HepG2 (cell line): ENCODE measurements around the gene MSI2. TPM values are rescaled to one million over a fixed set of nuclear protein-coding genes. Genes with fewer than 3 reads are reported as not detected.

Source experiments
- ATAC-seq: fragments of 200-7000 bp; cut with Tn5 transposase; 3 replicates; pipeline ENCODE4 v1.9.1; 2020; ENCODE audit warnings: mild to moderate bottlenecking, moderate library complexity
- BruUV-seq: library from RNA; stranded (reverse); fragments of 400-500 nt; replicated peaks from 2 replicates; lab custom pipeline; 2021; lab: Mats Ljungman, UMichigan
- CTCF ChIA-PET: fragments of 300-600 bp; formaldehyde crosslinking; extraction: SDS; loops from one replicate; lab custom pipeline; 2021; ENCODE audit warnings: low total read pairs, inconsistent platforms, low intra/inter-chr PET ratio; lab: Yijun Ruan, JAX
- POLR2A ChIA-PET: fragments of 350-600 bp; sonication (Branson Sonifier 250); formaldehyde crosslinking; loops from one replicate; lab custom pipeline; 2020; ENCODE audit warnings: antibody characterized with exemption, inconsistent platforms; lab: Yijun Ruan, JAX
- DNase-seq: peaks from one replicate; pipeline ENCODE4 v3.0.0-alpha.2; 2015; ENCODE audit warnings: low spot score
- FAIRE-seq: peaks from 3 replicates; lab custom pipeline; 2011; peaks lifted over from hg19 to GRCh38; lab: Jason Lieb, UNC
- H2AFZ ChIP-seq: one replicate; pipeline ENCODE4 v1.6.1; 2011; ENCODE audit warnings: low read length, inconsistent platforms
- H3K27ac ChIP-seq: fragments of 300-600 bp; 3 replicates; pipeline ENCODE4 v1.8.0; 2011; ENCODE audit warnings: mixed run types, mild to moderate bottlenecking, mixed read lengths, low read length, inconsistent platforms; ENCODE audit not compliant: insufficient read depth; ENCODE audit errors: extremely low read length
- H3K27me3 ChIP-seq, 2 experiments: fragments of 200-600 bp in 1 of 2; 2 replicates in 1 of 2; 3 replicates in 1 of 2; pipeline versions ENCODE4 v1.6.0 to v1.8.0; 2011; ENCODE audit warnings: low read length in 2 of 2, mild to moderate bottlenecking in 2 of 2, moderate library complexity in 2 of 2, inconsistent platforms in 1 of 2; ENCODE audit not compliant: insufficient read depth in 2 of 2, control insufficient read depth in 1 of 2
- H3K36me3 ChIP-seq, 2 experiments: fragments of 200-600 bp in 1 of 2; replicated peaks in 1 of 2; 2 replicates in 1 of 2; 3 replicates in 1 of 2; pipeline versions ENCODE4 v1.5.1 to v1.8.0; 2011; ENCODE audit warnings: low read length in 2 of 2, inconsistent platforms in 1 of 2; ENCODE audit not compliant: insufficient read depth in 2 of 2, control insufficient read depth in 1 of 2
- H3K4me1 ChIP-seq: 2 replicates; pipeline ENCODE4 v1.5.1; 2012; ENCODE audit warnings: low read length, inconsistent platforms; ENCODE audit not compliant: insufficient read depth
- H3K4me2 ChIP-seq: 2 replicates; pipeline ENCODE4 v1.6.0; 2011; ENCODE audit warnings: low read depth, low read length, inconsistent platforms
- H3K4me3 ChIP-seq, 3 experiments: fragments of 200-600 bp in 1 of 3; sonication (generic), shearing (Covaris generic) in 1 of 3; replicated peaks in 1 of 3; 2 replicates each; pipeline ENCODE4 v1.5.1; 2011 to 2016; ENCODE audit warnings: low read length in 3 of 3, inconsistent platforms in 2 of 3, low read depth in 2 of 3, mild to moderate bottlenecking in 2 of 3, control low read depth in 1 of 3, mixed read lengths in 1 of 3; ENCODE audit not compliant: insufficient read depth in 1 of 3
- H3K79me2 ChIP-seq: one replicate; pipeline ENCODE4 v1.6.1; 2011; ENCODE audit warnings: low read length, inconsistent platforms; ENCODE audit not compliant: insufficient read depth
- H3K9ac ChIP-seq: 2 replicates; pipeline ENCODE4 v1.6.0; 2011; ENCODE audit warnings: mild to moderate bottlenecking, low read depth, low read length, inconsistent platforms; ENCODE audit not compliant: insufficient read depth
- H3K9me3 ChIP-seq: 2 replicates; pipeline ENCODE4 v1.5.1; 2012; ENCODE audit warnings: mild to moderate bottlenecking, low read length
- H4K20me1 ChIP-seq: 2 replicates; pipeline ENCODE4 v1.6.0; 2011; ENCODE audit warnings: inconsistent platforms, mild to moderate bottlenecking, low read length, moderate library complexity; ENCODE audit not compliant: insufficient read depth
- ATRX ChIP-seq: sonication (generic); formaldehyde crosslinking; IDR thresholded peaks from 2 replicates; pipeline ENCODE4 v1.4.0; 2020; ENCODE audit warnings: missing genetic modification reagents, borderline replicate concordance
- KDM3A ChIP-seq: IDR thresholded peaks from 2 replicates; pipeline ENCODE4 v1.6.1; 2018; ENCODE audit warnings: low read depth, missing compliant biosample characterization
- MIXL1 ChIP-seq: IDR thresholded peaks from 2 replicates; pipeline ENCODE4 v1.6.1; 2016
- MTF1 ChIP-seq: sonication (generic); formaldehyde crosslinking; IDR thresholded peaks from 2 replicates; pipeline ENCODE4 v1.5.0; 2020; ENCODE audit warnings: missing genetic modification reagents
- NCOA5 ChIP-seq: sonication (generic); formaldehyde crosslinking; IDR thresholded peaks from 2 replicates; pipeline ENCODE4 v1.4.0; 2020; ENCODE audit warnings: missing genetic modification reagents
- ONECUT2 ChIP-seq: sonication (generic); formaldehyde crosslinking; IDR thresholded peaks from 2 replicates; pipeline ENCODE4 v1.4.0; 2020; ENCODE audit warnings: missing genetic modification reagents
- PHF20 ChIP-seq: sonication (generic); formaldehyde crosslinking; IDR thresholded peaks from 2 replicates; pipeline ENCODE4 v1.5.0; 2020; ENCODE audit warnings: mild to moderate bottlenecking, missing genetic modification reagents
- PHF8 ChIP-seq: sonication (generic); formaldehyde crosslinking; IDR thresholded peaks from 2 replicates; pipeline ENCODE4 v1.5.0; 2020; ENCODE audit warnings: missing genetic modification reagents
- POGZ ChIP-seq: sonication (generic); formaldehyde crosslinking; IDR thresholded peaks from 2 replicates; pipeline ENCODE4 v1.4.0; 2020; ENCODE audit warnings: mild to moderate bottlenecking, missing genetic modification reagents
- RNF219 ChIP-seq: sonication (generic); formaldehyde crosslinking; IDR thresholded peaks from 2 replicates; pipeline ENCODE4 v1.5.0; 2020; ENCODE audit warnings: mild to moderate bottlenecking, missing genetic modification reagents
- SNAPC2 ChIP-seq: sonication (generic); formaldehyde crosslinking; IDR thresholded peaks from 2 replicates; pipeline ENCODE4 v1.8.1; 2022; ENCODE audit warnings: mild to moderate bottlenecking, missing genetic modification reagents
- XRCC5 ChIP-seq: fragments of 200-400 bp; formaldehyde crosslinking; optimal IDR thresholded peaks from 2 replicates; pipeline ENCODE3; 2017; ENCODE audit warnings: mild to moderate bottlenecking, low read length
- ZBTB42 ChIP-seq: sonication (generic); formaldehyde crosslinking; IDR thresholded peaks from 2 replicates; pipeline ENCODE4 v1.5.0; 2020; ENCODE audit warnings: mild to moderate bottlenecking, missing genetic modification reagents
- ZNF18 ChIP-seq: sonication (generic); formaldehyde crosslinking; IDR thresholded peaks from 2 replicates; pipeline ENCODE4 v1.8.0; 2022; ENCODE audit warnings: mild to moderate bottlenecking, missing genetic modification reagents; ENCODE audit not compliant: insufficient replicate concordance
- ZNF772 ChIP-seq: sonication (generic); formaldehyde crosslinking; IDR thresholded peaks from 2 replicates; pipeline ENCODE4 v1.5.0; 2020; ENCODE audit warnings: mild to moderate bottlenecking, missing genetic modification reagents
- WGBS: methylation state at CpG from one replicate; pipeline ENCODE4 v1.1.6; 2017; ENCODE audit warnings: low lambda C conversion rate; 5-methylcytosine and 5-hydroxymethylcytosine counted together
- in situ Hi-C: cut with HindIII; loops from 2 replicates; pipeline ENCODE4 v1.10.0; 2017; ENCODE audit warnings: low pct_unique_long_range_greater_than_20kb; ENCODE audit not compliant: extremely low pct_ligation_motif_present
- intact Hi-C: fragments of 100-400 bp; cut with micrococcal nuclease; formaldehyde crosslinking; loops from one replicate; pipeline ENCODE4 v1.10.0; 2022; ENCODE audit not compliant: unreplicated experiment
- polyA plus RNA-seq, 8 experiments: library from polyadenylated mRNA; depleted of rRNA in 3 of 8; stranded (reverse) in 7 of 8; unstranded in 1 of 8; fragments of >200 nt; fragmentation: Illumina TruSeq in 4 of 8; extraction: Trizol in 4 of 8; gene quantifications; 2 replicates each; pipeline versions ENCODE4 v1.2.1 to v1.2.3, GENCODE V29; 2011 to 2016; ENCODE audit warnings: low read depth in 4 of 8, missing spikeins in 1 of 8, mixed read lengths in 1 of 8; ENCODE audit not compliant: insufficient read depth in 1 of 8
- total RNA-seq, 5 experiments: library from RNA; depleted of rRNA; stranded (reverse); fragments of >200 nt; fragmentation: Illumina TruSeq; extraction: Trizol; gene quantifications; 2 replicates each; pipeline ENCODE4 v1.2.3, GENCODE V29; 2016; ENCODE audit warnings: low read depth in 1 of 5
- TF ChIP-seq, protein P1 (sequence below): sonication (generic); formaldehyde crosslinking; IDR thresholded peaks from 2 replicates; pipeline ENCODE4 v1.5.0; 2020; ENCODE audit warnings: missing genetic modification reagents, mild to moderate bottlenecking, borderline replicate concordance

MSI2 gene
- total and polyA plus RNA-seq, 2 of the 13 experiments (the other 11 are each of a cell fraction or from before 2014, with no cell fraction given) = 77.5 to 78.4 TPM

DNA sequence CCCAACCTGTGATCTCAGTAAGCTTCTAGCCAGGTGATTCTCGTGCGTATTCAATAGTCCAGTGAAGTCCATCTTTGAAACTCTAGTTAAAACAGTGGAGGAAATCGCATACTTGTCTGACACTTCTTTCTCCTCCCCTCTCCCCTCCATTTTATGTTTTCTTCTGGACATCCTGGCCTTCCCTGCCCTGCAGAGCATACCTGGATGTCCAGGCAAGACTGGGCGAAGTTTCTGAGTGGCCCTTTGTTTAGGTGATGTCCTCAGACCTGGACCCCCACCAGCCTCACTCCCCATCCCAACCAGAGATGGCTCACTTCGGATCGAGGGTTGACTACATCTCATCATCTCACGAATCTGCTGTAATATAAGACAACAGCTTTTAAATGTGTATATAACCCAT, 423.0 kb downstream of the MSI2 start:
- in situ Hi-C loops = no loop called here

DNA sequence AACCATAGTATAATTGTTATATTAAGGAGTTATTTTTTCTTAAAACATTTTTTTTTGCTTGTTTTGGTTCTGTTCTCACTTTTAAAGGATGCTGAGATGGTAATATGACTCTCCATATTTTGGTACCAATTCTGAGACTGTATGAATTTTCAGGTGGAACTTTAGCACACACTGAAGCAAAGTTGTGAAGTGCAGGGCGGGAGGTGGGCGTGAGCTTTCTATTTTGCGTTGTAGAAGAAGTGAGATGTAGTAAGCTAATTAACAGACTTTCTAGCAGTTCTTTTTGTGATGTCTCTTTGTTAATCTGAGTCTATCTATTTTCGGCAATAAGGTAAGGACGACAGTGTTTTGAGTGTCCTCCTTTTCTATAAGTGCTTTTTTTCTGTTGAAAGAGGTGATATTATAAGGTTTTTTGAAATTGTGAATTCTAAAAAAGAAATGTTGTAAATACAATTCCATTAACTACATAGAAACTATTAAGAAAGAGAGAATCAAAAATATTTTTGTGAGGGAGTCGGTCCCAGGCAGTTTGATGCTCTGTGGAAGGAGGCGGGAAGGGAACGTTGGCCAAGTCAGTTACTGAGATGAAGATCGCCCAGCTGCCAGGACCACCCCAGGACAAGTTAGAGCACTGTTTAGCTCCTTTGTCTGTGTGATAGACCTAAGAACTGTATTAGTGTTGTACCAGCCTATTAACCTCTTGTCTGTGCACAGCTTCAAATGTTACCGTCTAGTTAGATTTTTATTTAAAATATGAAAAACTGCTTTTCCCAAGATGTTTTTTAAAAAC, 423.8 kb downstream of the MSI2 start:
- no peak for ATAC-seq
- FAIRE-seq = no peak
- WGBS = 97% methylated on average over 10 of the region's 10 CpGs
- Histone ChIP-seq H3K9me3 (no peaks in the 10 kb centered on the region), H3K4me2 (no peak overlapping the region), H3K27ac (no peak overlapping the region), H3K36me3 (peaks cover 27 to 56% of the 10 kb centered on the region in 2 experiments), H3K27me3 (no peaks in the 10 kb centered on the region), H3K9ac (no peak overlapping the region), H3K79me2 (no peaks in the 10 kb centered on the region), H4K20me1 (no peaks in the 10 kb centered on the region), H3K4me3 (no peak overlapping the region), H2AFZ (no peak overlapping the region), H3K4me1 (no peaks in the 10 kb centered on the region)
- no peak for DNase-seq
- intact Hi-C loops (loop anchor here (10.0 kb wide), 1 partner anchor 65 kb away; the partner anchor contains the start of gene CCDC182), in situ Hi-C loops (no loop called here)
- BruUV-seq = no TSS peak
- CTCF ChIA-PET = no interaction called here
- POLR2A ChIA-PET = no interaction called here
- TF ChIP-seq PHF8 (CRISPR knock-in tag) (no peak), XRCC5 (no peak), MTF1 (no peak), ONECUT2 (CRISPR knock-in tag) (no peak), ZNF18 (CRISPR knock-in tag) (no peak), PHF20 (CRISPR knock-in tag) (no peak), ZBTB42 (CRISPR knock-in tag) (no peak), ATRX (no peak), RNF219 (CRISPR knock-in tag) (no peak), KDM3A (CRISPR knock-in tag) (no peak), SNAPC2 (CRISPR knock-in tag) (no peak), POGZ (CRISPR knock-in tag) (no peak)
- TF ChIP-seq, protein P1, sequence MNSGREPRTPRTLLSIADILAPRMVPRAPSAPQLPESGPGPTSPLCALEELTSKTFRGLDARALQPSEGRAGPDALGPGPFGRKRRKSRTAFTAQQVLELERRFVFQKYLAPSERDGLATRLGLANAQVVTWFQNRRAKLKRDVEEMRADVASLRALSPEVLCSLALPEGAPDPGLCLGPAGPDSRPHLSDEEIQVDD (CRISPR knock-in tag) = no peak

More for the DNA sequence above, 423.0 kb downstream of the MSI2 start:
- no peak for TF ChIP-seq MIXL1 (CRISPR knock-in tag)
- no peak for TF ChIP-seq NCOA5 (CRISPR knock-in tag)
- no peak for TF ChIP-seq ZNF772 (CRISPR knock-in tag)
- FAIRE-seq = no peak
- no peaks in the 10 kb centered on the region for H3K27me3 ChIP-seq
- DNase-seq = no peak
- no TSS peak for BruUV-seq
- intact Hi-C loops = loop anchor here (10.0 kb wide), 1 partner anchor 65 kb away; the partner anchor contains the start of gene CCDC182
- no peaks in the 10 kb centered on the region for H3K79me2 ChIP-seq
- no peaks in the 10 kb centered on the region for H4K20me1 ChIP-seq
- H2AFZ ChIP-seq = no peak overlapping the region
- no peak overlapping the region for H3K4me3 ChIP-seq
- H3K4me2 ChIP-seq = no peak overlapping the region
- WGBS = 94% methylated on average over 7 of the region's 7 CpGs
- no peak for ATAC-seq
- H3K36me3 ChIP-seq = peaks cover 32 to 62% of the 10 kb centered on the region in 2 experiments
- H3K9ac ChIP-seq = no peak overlapping the region
- no peak overlapping the region for H3K27ac ChIP-seq
- ChIA-PET POLR2A (no interaction called here), CTCF (no interaction called here)
- no peaks in the 10 kb centered on the region for H3K4me1 ChIP-seq
- H3K9me3 ChIP-seq = no peaks in the 10 kb centered on the region
